M059J (cell line): ENCODE results near the gene XRCC3. TPM values are rescaled to one million over a fixed set of nuclear protein-coding genes. Genes with fewer than 3 reads are reported as not detected.

ENCODE experiments used
- DNase-seq: peaks from one replicate; pipeline ENCODE4 v3.0.0-alpha.2; 2012; ENCODE audit warnings: low read depth
- total RNA-seq: library from RNA; depleted of rRNA; stranded (reverse); fragments of >200 nt; shearing (Covaris generic); gene quantifications from 2 replicates; pipeline ENCODE4 v1.2.3, GENCODE V29; 2014

The XRCC3 gene
- total RNA-seq, 1 experiment from 2014 or later, result 28.2 TPM

DNA sequence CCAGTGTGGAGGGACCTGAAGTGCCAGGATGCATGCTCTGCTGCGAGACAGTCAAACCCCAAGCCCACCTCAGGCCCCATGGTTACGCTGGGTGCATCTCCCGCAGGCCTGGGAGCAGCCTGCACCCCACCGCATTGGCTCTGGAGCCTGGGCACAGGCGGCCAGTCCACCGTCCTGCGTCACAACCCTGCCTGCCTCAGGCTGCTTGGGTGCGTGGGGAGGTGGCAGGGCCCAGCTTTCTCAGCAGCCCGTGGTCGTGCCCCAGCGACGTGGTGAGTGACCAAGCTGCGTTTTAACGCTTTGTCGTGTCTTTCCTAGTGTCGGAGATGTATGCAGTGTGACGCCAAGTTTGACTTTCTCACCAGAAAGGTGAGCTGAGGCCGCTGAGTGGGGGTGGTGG lies 11.2 kb upstream of the XRCC3 start:
- DNase-seq, result no peak

DNA sequence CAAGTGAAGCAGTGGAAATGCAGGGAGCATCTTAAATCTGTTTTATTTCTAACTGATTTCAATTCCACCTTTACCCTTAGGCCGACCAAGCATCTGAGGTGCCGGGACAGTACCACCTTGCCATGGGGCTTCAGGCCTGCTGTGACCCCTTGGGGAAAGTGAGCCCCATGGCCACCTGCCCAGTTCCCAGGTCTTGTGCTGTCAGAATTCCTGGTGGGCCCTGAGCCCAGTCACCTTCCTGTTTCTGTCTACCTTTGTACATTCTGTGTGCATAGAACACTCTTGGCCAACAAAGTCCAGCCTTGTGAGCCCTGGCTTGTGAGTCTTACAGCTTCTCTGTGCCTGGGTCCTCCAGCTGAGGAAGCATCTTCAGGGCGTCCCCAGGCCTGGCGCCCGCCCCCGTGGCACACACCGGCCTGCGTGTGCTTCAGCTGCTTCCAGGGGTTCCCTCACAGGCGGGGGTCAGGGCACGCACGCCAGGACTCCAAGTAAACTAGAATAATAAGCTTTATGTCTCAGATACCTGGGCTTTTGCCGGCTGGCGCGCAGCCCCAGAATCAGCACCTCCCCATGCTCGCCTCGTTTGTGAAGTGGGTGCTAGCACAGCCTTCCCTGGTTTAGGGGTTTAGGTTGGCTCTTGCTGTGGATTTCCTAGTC lies 10.6 kb upstream of the XRCC3 start:
- DNase-seq, result no peak

DNA sequence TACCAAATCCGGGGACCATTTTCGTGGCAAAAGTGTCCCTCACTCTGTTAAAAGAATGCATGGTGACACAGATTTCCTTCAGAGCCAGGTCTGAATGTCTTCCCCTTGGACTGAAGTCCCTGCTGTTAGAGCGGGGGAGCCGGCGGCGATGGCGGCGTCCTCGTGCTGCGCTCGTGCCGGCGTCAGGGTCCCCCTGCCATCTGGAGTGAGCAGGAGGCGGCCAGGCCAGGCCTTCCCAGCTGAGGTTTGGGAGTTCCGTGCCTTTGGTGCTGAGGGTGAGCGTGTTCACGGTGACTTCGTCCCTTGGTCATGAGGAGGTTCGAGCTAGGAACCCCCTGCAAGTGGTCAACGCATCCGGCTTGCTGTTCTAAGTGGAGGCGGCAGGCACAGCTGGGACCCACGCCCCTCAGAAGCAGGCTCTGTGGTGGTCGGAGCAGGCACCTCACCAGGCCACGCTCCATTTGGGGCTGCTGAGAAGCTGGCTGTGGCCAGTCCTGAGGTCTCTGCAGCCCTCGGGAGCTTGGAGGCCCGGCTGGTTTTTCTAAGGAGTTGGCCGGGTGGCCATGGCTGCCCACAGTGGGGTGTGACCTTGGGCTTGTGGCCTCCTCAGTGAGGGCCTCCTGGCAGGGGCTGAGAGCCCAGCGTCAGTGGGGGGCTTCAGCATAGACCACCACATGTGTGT lies 9.9 kb upstream of the XRCC3 start:
- DNase-seq, result no peak

DNA sequence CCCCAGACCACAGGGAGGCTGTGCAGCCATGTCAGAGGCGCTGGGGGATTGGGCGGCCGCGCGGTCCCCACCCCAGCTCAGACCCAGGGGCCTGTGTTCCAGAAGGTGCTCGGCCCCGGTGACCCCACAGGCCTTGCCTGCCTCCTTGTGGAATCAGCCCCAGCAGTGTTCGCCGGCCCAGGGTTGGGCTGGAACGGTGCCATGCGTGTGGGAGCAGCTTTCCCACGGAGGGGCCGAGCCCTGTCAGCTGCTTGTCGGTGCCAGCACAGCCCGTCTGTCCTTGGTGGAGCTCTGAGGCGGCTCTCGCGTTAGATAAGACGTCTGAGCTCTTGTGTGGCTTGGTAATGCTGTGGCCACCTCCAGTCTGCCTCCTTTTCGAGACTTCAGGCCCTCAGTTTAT lies 8.9 kb upstream of the XRCC3 start:
- DNase-seq, result no peak

DNA sequence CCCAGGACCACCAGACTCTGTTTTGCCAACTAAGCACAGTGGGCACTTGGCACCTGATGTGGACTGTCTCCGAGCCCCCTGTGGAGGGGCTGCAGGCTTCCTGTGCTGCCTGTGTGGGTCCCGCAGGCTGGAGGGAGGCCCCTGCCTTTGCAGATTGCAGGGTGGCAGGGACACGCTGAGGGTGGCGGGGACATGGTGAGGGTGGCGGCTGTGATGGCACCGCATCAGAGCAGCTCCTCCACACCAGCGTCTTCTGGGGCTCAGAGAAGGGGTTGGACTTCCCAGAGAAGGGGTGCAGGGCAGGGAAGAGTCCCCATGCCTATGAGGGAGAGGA lies 8.5 kb upstream of the XRCC3 start:
- no peak for DNase-seq

DNA sequence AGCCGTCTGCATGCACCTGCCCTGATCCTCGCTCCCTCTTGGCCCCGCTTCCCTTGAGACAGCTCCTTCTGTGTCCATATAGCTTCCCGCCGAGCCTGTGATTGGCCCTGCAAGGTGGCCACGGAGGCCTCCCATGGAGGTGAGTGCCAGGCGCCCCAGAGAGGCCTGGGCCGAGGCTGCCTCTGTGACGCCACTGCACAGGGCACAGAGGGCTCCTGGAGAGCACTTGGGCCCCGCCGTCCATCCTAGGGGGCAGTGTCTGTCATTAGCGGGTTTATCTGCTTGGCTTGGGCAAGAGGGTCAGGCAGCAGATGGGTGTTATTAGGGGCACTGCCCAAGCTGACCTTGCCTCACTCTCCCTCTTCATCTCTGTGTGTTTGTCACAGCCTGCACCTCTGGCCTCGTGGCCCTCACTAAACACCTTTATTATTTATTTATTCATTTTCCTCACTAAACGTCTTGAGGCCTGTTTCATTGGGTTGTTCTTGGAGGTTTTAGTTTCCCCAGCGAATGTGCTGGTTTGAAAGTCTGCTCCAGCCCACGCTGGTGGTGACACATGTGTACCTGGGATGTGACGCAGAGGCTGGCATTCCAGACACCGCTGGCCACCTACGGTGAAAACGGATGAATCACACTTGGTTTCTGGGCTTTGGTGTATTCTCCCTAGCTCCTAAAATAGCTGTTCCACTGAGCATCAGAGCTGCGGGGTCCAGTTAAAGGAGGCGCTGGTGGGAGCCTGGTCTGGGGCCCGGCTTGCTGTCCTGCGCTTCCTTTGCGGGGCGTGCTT lies 6.3 kb upstream of the XRCC3 start:
- peak; percentile 62 for DNase-seq

DNA sequence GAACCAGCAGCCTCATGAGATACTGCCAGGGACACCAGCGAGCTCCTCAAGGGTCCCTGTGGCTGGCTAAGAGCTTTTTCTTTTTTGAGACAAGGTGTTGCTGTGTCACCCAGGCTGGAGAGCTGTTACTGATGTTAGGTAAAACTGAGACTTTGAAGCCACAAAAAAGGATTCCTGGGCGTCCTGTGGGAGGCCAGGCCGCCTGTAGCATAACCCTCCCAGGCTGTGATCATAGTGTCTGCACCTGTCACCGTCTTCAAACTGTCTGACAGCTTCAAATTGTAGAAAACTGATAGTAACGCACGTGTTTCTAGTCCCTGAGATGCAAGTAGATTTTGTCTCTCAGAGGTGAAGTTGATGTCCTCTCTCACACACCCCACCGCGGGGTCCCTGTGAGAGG lies 4.5 kb upstream of the XRCC3 start:
- no peak for DNase-seq

DNA sequence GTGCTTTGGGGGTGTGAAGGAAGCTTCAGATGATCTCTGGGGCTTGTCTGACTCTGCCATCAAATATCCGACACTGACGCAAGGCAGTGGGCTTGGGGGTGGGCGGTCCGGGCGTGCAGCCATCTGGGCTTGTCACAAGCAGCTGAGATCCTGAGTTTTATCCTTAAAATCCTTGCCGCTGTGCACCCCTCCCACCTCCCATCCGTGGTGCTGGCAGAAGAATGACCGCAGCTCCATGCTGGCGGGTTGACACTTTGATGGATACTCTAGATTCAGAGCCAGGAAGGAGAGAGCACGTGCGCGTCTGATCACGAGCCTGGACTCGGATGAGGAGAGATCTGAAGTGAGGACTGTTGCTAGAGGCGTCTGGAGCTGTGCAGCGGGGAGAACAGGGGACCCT lies 3.3 kb upstream of the XRCC3 start:
- no peak for DNase-seq

DNA sequence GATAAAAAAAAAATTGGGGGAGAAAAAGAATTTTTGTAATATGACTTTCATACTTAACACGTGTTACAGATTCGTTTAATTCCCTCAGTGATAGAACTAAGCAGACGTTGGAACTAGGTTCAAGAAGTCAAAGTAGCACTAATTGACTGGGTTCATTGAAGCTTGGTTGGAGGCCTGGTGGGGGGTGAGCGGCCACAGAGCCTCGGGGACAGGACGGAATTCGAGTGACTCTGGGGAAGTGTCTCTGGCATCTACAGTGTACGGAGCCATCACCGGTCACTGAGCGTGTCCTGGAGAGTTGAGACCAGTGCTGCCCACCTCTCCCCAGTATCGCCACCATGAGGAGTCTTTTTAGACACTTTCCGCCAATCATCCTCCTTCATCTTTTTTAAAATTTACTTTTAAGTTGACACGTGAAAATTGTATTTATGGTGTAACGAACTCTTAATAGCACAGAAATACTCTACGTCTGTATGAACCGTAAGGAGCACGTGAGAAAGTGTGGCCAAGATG lies 1.7 kb upstream of the XRCC3 start:
- no peak for DNase-seq

DNA sequence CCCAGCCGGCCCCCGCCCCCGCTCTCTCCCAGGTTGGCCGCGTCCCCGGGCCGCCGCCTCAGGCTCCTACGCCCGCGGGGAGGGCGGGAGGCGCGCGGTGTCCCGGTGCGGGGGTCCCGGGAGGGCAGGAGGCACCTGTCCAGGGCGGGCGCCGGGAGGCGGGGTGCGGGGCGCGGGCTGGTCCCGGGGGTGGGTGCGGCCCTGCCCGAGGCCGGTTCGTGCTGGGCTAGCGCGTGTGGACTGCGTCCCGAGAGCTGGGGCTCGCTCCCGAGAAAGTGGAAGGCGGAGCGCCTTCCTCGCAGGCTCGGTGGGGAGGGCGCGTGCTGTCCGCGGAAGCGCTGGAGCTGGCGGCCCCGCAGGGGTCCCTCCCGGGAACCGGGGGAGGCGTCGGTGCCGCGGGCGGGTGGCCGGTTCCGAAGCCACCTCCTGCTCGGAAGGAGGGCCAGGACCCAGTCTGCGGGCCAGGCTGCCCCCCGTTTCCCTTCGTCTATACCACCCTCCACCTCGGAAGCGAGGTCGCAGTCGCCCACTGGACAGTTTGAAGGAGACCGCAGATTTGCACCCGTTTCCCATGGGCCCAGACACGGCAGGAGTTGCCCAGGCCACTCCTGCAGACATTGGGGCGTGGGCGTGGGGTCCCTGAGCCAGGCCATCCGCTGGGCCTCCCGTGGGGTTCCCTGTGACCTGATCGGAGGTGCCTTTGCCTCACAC lies 995 bp upstream of the XRCC3 start:
- peak; percentile 15 for DNase-seq

DNA sequence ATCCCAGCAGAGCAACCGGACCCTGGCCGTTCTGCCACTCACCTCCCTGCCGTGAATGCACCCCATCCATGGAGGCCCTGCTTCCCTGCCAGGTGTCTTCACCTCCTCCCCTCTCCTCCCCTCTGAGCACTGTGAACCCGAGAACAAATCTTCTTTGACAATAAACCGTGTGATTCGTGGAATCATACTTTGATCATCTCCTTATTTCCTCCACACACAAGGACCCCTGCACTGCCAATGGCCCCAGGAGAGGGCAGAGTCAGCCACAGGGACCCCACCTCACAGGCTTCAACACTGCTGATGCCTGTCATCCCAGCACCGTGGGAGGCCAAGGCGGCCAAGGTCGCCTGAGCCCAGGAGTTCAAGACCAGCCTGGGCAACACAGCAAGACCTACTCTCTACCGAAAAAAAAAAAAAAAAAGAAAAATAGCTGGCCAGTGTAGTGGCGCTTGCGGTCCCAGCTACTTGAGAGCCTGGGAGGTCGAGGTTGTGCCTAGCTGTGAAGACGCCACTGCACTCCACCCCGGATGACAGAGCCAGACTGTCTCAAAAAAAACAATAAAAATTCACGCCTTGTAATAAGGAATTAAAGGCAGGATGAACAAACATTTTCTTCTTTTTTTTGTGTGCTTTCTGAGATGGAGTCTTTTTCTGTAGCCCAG lies 1.1 kb downstream of the XRCC3 start:
- no peak for DNase-seq

DNA sequence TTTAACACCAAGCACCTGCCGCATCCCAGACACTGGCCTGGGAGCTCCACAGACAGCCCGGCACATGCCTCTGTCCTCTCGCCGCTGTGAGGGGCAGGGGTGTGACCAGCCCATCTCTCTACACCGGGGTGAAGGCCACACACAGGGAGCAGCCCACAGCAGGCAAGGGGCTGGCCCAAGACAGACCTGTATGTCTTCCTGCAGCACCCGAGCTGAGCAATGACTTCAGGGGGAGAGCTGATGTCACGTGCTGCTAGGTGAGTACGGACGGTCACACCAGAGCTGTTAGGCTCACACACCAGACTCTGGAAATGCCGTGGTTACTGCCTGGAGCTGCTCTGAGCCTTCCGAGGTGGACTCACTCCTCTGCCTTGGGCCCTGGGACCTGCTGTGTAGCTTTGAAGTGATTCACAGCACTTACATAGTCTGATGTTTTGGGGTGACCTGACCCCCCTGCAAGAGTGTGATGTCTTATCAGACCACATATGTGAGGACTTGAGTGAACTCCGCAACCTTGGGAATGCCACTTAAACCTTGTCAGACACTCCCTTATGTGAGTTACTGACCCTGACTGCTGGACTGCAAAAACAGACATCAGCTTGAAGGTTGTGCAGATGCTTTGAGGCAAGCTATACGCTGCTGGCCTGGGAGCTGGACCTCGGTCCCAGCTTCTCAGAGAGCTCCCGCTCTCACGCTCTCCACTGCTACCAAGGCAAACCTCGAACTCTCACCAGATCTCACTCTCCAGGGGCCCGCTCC lies 1.8 kb downstream of the XRCC3 start:
- DNase-seq, result no peak

DNA sequence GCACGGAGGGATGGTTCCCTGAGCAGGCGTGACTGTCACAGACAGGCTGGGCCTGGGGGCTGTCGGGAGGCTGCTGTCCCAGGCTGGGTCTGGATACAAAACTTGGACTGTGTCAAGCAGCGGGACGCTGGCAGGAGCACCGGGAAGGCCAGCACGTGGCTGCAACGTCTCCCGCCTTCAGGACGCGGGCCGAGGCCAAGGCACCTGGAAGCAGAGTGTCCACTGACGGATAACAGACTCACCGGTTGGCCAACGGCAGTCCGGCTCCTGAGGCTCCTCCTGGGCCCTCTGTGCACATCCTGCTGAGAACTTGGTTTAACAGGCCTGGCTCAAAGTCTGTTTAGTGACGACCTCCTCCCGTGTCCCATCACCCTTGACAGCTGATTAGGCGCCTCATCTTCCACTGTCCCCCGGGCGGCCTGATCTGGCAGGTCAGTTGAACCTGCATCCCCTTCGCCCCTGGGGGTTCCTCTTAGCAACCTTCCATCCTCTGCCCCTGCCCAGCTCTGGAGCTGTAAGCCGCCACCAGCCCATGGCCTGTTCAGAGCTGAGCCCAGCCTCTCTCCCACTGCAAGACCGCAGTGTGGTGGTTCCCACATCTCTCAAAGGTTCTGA lies 2.5 kb downstream of the XRCC3 start:
- DNase-seq, result no peak

DNA sequence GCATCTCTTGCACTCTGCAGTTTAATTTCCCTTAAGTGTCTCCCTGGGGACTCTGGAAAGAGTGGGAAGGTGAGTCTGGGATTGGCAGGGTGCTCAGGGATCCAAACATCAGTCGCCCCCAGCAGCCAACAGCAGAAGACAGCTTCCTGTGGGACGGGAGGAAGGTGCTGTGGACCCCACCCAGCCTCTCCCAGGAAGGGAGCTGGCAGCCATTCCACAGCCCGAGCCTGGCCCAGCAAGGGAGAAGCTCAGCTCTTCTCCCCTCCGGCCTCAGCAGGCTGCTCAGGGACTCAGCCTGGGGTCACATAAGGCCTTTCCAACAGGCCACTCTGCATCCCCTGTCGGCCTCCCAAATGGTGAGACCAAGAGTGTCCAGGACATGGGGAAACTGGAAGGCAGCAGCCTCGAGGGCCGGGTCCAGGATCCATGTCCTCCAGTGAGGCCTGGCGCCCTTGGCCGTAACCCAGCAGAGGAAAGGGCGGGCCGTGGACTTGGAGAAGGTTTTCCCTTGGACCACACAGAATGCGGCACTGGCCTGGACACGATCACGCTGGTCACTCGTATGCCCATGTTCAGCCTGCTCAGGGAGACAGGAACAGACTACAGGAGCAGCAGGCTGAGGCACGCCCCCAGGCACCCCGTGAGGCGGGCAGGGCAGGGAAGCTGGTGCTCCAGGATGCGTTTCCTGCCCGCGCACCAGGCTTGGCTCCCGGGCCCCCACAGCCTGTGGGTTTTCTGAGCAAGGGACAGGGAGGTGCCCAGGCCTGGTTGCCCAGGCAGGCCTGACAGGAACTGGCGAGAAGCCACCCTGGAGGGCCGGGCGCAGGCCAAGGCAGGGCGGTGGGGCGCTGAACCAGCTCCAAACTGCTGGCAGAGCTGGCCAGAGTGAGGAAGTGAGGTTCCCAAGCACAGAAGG lies 3.5 kb downstream of the XRCC3 start:
- DNase-seq, result peak; percentile 44

DNA sequence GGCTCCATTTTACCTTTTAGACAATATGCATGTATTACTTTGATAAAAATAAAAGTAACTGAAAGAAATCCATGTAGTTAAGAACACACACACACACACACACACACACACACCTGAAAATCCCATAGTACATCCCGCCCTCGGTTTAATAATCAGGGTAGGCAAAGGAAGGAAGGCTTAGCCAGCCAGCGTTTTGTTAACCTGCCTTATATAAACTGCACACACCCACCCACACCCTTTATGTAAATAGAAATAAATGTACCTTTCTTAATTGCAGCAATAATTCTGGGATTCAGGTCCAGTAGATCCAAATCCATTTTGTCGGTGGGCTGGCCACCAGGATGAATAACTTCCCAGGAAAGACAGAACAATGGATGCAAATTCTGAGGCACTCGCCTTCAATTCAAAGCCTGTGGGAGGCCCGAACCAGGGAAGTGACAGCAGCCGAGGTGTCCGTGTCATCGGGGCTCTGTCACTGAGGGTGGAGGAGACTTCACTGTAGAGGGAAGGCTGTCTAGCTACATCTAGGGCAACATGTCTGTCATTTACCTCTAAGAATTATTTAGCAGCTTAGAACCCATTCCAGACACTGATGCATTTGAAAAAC lies 4.4 kb downstream of the XRCC3 start:
- no peak for DNase-seq

DNA sequence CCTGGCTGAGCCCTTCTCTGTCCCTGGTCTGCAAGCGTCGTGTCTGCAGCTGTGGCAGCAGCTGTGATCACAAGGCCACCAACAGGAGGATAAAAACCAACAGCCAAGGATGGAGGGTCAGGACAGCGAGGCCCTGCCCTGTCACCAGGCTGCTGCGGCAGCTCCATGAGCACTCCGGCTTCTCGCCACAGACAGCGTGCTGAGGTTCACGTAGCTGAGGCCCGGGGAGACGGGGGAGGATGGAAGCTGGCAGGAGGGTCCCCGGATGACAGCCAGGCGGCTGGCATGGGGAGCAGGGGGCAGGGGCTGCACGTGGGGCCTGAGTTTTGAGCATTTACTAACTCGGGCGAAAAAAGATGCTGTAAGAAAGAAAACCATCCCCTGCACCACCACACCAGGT lies 5.4 kb downstream of the XRCC3 start:
- no peak for DNase-seq

DNA sequence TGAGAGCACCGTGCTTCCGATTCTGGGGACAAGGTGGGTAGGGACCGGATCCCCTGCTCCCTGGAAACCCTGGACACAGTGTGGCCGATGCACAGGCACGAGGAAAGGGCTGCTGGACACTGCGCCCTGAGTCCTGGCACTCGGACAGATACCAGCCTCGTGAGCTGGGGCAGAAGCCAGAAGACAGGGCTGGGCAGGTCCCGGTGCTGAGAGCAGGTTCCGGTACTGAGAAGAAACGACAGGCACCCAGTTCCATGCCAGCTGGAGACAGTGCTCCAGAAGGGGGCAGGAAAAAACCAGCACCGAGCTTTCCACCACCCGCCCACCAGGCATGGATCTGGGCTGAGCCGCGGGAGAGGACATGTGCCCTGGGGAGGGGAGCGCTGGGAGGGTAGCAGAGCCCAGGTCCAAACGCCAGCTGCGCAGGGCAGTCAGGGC lies 6.5 kb downstream of the XRCC3 start:
- no peak for DNase-seq

DNA sequence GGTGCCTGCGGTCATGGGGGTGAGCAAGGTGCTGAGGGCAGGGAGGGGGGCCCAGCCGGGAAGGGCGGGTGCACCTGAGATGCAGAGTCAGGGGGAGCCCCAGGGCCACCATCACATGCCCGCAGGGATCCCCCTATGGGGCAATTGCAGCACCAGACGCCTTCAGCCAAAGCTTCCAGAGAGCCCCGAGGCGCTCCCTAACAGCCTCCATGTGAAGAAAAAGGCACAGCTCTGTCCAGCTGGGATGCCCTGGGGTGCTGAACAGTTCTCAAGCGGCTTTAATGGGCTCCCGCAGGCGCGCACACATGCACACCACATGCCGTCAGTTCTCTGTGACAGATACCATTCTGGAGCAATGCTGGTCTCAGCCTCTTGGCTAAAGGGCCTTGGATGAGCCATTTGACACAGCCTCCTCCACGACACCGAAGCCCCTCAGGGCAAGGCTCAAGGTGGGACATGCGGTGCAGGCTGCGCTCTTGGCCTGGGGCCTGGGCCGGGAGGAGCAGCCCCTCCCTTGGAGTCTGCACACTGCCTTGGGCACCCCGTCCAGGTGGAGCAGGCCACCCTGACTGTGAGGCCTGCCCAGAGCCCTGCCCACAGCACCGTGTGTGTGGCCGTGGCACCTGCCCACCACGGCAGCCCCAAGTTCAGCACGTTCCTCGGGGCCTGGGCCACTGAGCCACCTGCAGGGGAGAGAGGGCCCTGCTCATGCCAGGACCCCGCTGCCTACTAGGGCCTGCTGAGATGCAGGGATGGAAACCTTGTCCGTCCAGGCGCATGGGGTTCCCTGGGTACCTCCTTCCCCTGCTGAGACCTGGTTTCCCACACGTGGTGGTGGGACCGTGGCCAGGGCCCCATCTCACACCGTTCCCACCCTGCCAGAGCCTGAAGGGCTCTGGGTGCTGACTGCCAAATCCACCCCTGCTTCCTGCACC lies 7.7 kb downstream of the XRCC3 start:
- peak; percentile 17 for DNase-seq
